Measurements from ENCODE around the gene NOPCHAP1.

- TF ChIP-seq CTCF (conservative IDR thresholded peaks at IDR 0.05; ENCODE audit: low read depth, low read length) = no peak
- TF ChIP-seq EZH2 (IDR thresholded peaks at IDR 0.05; ENCODE audit: low read length, unreplicated experiment) = no peak
Measured at GRCh38 chr12:105026411-105026810, 40.3 kb downstream of the NOPCHAP1 start.

Measured in PC-3 (cell line).